NCI-H2029 treated with DMSO at 0.1 percent for 48 hours (cell line): ENCODE results near the gene CYB5A.

Experiments
- DNase-seq: peaks from one replicate; lab custom pipeline; 2025; lab: John Stamatoyannopoulos, UW

CYB5A gene

GRCh38 chr18:74248189-74248588 is 43.6 kb downstream of the CYB5A start:
- DNase-seq: no peak

- no peak for DNase-seq
These were observed 47.2 kb downstream of the CYB5A start for GRCh38 chr18:74244554-74244953.

- DNase-seq: no peak
These were observed 48.6 kb downstream of the CYB5A start for GRCh38 chr18:74243127-74243526.

- no peak for DNase-seq
These were observed 49.2 kb downstream of the CYB5A start for GRCh38 chr18:74242438-74243096.

GRCh38 chr18:74241970-74242369 is 49.8 kb downstream of the CYB5A start:
- no peak for DNase-seq

- DNase-seq: no peak
These were observed 50.3 kb downstream of the CYB5A start for GRCh38 chr18:74241426-74241825.

GRCh38 chr18:74239567-74239966 is 52.2 kb downstream of the CYB5A start:
- no peak for DNase-seq

GRCh38 chr18:74234326-74235171 is 57.2 kb downstream of the CYB5A start:
- no peak for DNase-seq

GRCh38 chr18:74233933-74234325 is 57.8 kb downstream of the CYB5A start:
- no peak for DNase-seq

GRCh38 chr18:74230922-74231714 is 60.6 kb downstream of the CYB5A start:
- DNase-seq: no peak

- no peak for DNase-seq
These were observed 61.9 kb downstream of the CYB5A start for GRCh38 chr18:74229891-74230290.

GRCh38 chr18:74229005-74229404 is 62.8 kb downstream of the CYB5A start:
- DNase-seq: no peak

GRCh38 chr18:74228312-74228711 is 63.5 kb downstream of the CYB5A start:
- no peak for DNase-seq

- DNase-seq: no peak
These were observed 65.1 kb downstream of the CYB5A start for GRCh38 chr18:74226666-74227065.

- DNase-seq: no peak
These were observed 65.6 kb downstream of the CYB5A start for GRCh38 chr18:74226156-74226555.

GRCh38 chr18:74225193-74225840 is 66.4 kb downstream of the CYB5A start:
- DNase-seq: no peak

GRCh38 chr18:74222710-74223494 is 68.9 kb downstream of the CYB5A start:
- no peak for DNase-seq

- no peak for DNase-seq
These were observed 70.7 kb downstream of the CYB5A start for GRCh38 chr18:74221081-74221480.

GRCh38 chr18:74219056-74219455 is 72.7 kb downstream of the CYB5A start:
- no peak for DNase-seq

- no peak for DNase-seq
These were observed 74.2 kb downstream of the CYB5A start for GRCh38 chr18:74217476-74218143.

- DNase-seq: no peak
These were observed 75.1 kb downstream of the CYB5A start for GRCh38 chr18:74216661-74217110.
